MCF 10A (cell line): ENCODE results near the gene MFAP3L. TPM values are rescaled to one million over a fixed set of nuclear protein-coding genes. Genes with fewer than 3 reads are reported as not detected.

Experiments
- BruUV-seq: library from RNA; stranded (reverse); fragments of 400-500 nt; replicated peaks from 2 replicates; lab custom pipeline; 2021; lab: Mats Ljungman, UMichigan
- CTCF ChIA-PET: fragments of 300-600 bp; sonication (Branson Sonifier 250); formaldehyde crosslinking; extraction: SDS; loops from one replicate; lab custom pipeline; 2021; ENCODE audit warnings: antibody characterized with exemption, inconsistent platforms; lab: Yijun Ruan, JAX
- POLR2A ChIA-PET: fragments of 300-600, 350-650 bp; sonication (Branson Sonifier 250); formaldehyde crosslinking; extraction: SDS; loops from one replicate; lab custom pipeline; 2020; ENCODE audit warnings: antibody characterized with exemption, inconsistent platforms; lab: Yijun Ruan, JAX
- DNase-seq: peaks from one replicate; pipeline ENCODE4 v3.0.0-alpha.2; 2018; ENCODE audit not compliant: unreplicated experiment
- H3K27ac Mint-ChIP-seq: one replicate; pipeline ENCODE4 v1.8.0; 2022; ENCODE audit warnings: mild to moderate bottlenecking, low read depth, mixed read lengths; ENCODE audit not compliant: unreplicated experiment
- H3K27me3 Mint-ChIP-seq: one replicate; pipeline ENCODE4 v1.8.0; 2022; ENCODE audit warnings: mixed read lengths; ENCODE audit not compliant: insufficient read depth, unreplicated experiment
- H3K36me3 Mint-ChIP-seq: one replicate; pipeline ENCODE4 v1.8.0; 2022; ENCODE audit warnings: mild to moderate bottlenecking, moderate library complexity, mixed read lengths; ENCODE audit not compliant: insufficient read depth, unreplicated experiment
- H3K4me1 Mint-ChIP-seq: one replicate; pipeline ENCODE4 v1.8.0; 2022; ENCODE audit warnings: mixed read lengths; ENCODE audit not compliant: insufficient read depth, unreplicated experiment
- H3K4me3 Mint-ChIP-seq: one replicate; pipeline ENCODE4 v1.8.0; 2022; ENCODE audit warnings: mild to moderate bottlenecking, moderate library complexity, mixed read lengths; ENCODE audit not compliant: unreplicated experiment
- H3K9me3 Mint-ChIP-seq: one replicate; pipeline ENCODE4 v1.8.0; 2022; ENCODE audit warnings: mixed read lengths; ENCODE audit not compliant: unreplicated experiment
- CTCF ChIP-seq: fragments of 200-600 bp; IDR thresholded peaks from one replicate; pipeline ENCODE4 v1.8.0; 2022; ENCODE audit warnings: antibody characterized with exemption, mild to moderate bottlenecking; ENCODE audit not compliant: unreplicated experiment
- intact Hi-C: fragments of 100-400 bp; cut with micrococcal nuclease; formaldehyde crosslinking; loops from 2 replicates; pipeline ENCODE4 v1.14.1; 2022
- total RNA-seq: library from RNA; stranded (reverse); gene quantifications from 2 replicates; pipeline ENCODE4 v1.2.3, GENCODE V29; 2022

The MFAP3L gene
- total RNA-seq, 1 experiment from 2014 or later, result 4.1 TPM

GRCh38 chr4:170035845-170036244 lies 9.7 kb upstream of the MFAP3L start:
- Mint-ChIP-seq H3K27me3 (no peaks in the 10 kb centered on the region), H3K9me3 (no peaks in the 10 kb centered on the region), H3K4me3 (no peak overlapping the region), H3K36me3 (no peaks in the 10 kb centered on the region), H3K4me1 (no peaks in the 10 kb centered on the region), H3K27ac (no peak overlapping the region)
- TF ChIP-seq CTCF, result no peak
- no TSS peak for BruUV-seq
- ChIA-PET POLR2A (no interaction called here), CTCF (interaction anchor here (2.9 kb wide), 1 partner anchor 225 kb away, joined by 12 read pairs; no protein-coding TSS in a partner anchor)
- DNase-seq, result no peak
- intact Hi-C loops, result no loop called here

- Mint-ChIP-seq H3K4me1 (no peaks in the 10 kb centered on the region), H3K27ac (no peak overlapping the region), H3K4me3 (no peak overlapping the region), H3K27me3 (no peaks in the 10 kb centered on the region), H3K9me3 (no peaks in the 10 kb centered on the region), H3K36me3 (no peaks in the 10 kb centered on the region)
- no peak for DNase-seq
- intact Hi-C loops, result no loop called here
- no TSS peak for BruUV-seq
- no peak for TF ChIP-seq CTCF
- ChIA-PET POLR2A (no interaction called here), CTCF (interaction anchor here (2.9 kb wide), 1 partner anchor 225 kb away, joined by 12 read pairs; no protein-coding TSS in a partner anchor)
These were observed 9.0 kb upstream of the MFAP3L start for GRCh38 chr4:170035231-170035630.

- no peak for DNase-seq
- POLR2A ChIA-PET, result no interaction called here
- intact Hi-C loops, result no loop called here
- Mint-ChIP-seq H3K27me3 (no peaks in the 10 kb centered on the region), H3K4me3 (no peak overlapping the region), H3K9me3 (no peaks in the 10 kb centered on the region), H3K36me3 (no peaks in the 10 kb centered on the region), H3K27ac (no peak overlapping the region), H3K4me1 (no peaks in the 10 kb centered on the region)
- CTCF ChIA-PET, result interaction anchor here (1.0 to 2.9 kb wide), 2 partner anchors 11 to 224 kb away, joined by 3 to 12 read pairs; no protein-coding TSS in a partner anchor
- BruUV-seq, result no TSS peak
- no peak for TF ChIP-seq CTCF
These were observed 7.8 kb upstream of the MFAP3L start for GRCh38 chr4:170033999-170034398.

- CTCF ChIA-PET, result no interaction called here
- Mint-ChIP-seq H3K4me3 (no peak overlapping the region), H3K27me3 (no peaks in the 10 kb centered on the region), H3K9me3 (no peaks in the 10 kb centered on the region), H3K27ac (no peak overlapping the region), H3K4me1 (peaks cover 6% of the 10 kb centered on the region), H3K36me3 (no peaks in the 10 kb centered on the region)
- POLR2A ChIA-PET, result interaction anchor here (0.6 kb wide), 1 partner anchor 364 kb away, joined by 4 read pairs; no protein-coding TSS in a partner anchor
- intact Hi-C loops, result no loop called here
- no peak for DNase-seq
- BruUV-seq, result no TSS peak
- no peak for TF ChIP-seq CTCF
These were observed 3.9 kb upstream of the MFAP3L start for GRCh38 chr4:170030121-170030520.
